K562 (cell line): ENCODE measurements around the gene APPL2. TPM values are rescaled to one million over a fixed set of nuclear protein-coding genes. Genes with fewer than 3 reads are reported as not detected.
"Not testable (repeated sequence)": the region's sequence is repeated elsewhere in the genome, so short reads cannot be mapped to it uniquely, and the experiment has no call there.

ENCODE experiments used
- ATAC-seq: fragments of 200-7000 bp; cut with Tn5 transposase; 3 replicates; pipeline ENCODE4 v1.9.1; 2020; ENCODE audit warnings: moderate library complexity
- BruUV-seq: library from RNA; stranded (reverse); fragments of 400-500 nt; replicated peaks from 2 replicates; lab custom pipeline; 2021; lab: Mats Ljungman, UMichigan
- CTCF ChIA-PET: fragments of 300-600 bp; formaldehyde crosslinking; extraction: SDS; loops from one replicate; lab custom pipeline; 2021; ENCODE audit warnings: low intra/inter-chr PET ratio; lab: Yijun Ruan, JAX
- POLR2A ChIA-PET: fragments of 300-600, 350-650 bp; sonication (Branson Sonifier 250); formaldehyde crosslinking; extraction: SDS; loops from one replicate; lab custom pipeline; 2021; ENCODE audit warnings: antibody characterized with exemption, inconsistent platforms; lab: Yijun Ruan, JAX
- DNase-seq, 4 experiments: peaks; one replicate each; pipeline versions ENCODE4 v3.0.0 to v3.0.0-alpha.2; 2011 to 2018; ENCODE audit warnings: low spot score in 3 of 4, mixed read lengths in 3 of 4; ENCODE audit errors: extremely low read depth in 1 of 4
- FAIRE-seq: peaks from 2 replicates; lab custom pipeline; 2011; peaks lifted over from hg19 to GRCh38; lab: Jason Lieb, UNC
- H2AFZ ChIP-seq: 2 replicates; pipeline ENCODE4 v1.6.0; 2011; ENCODE audit warnings: low read depth, low read length, control low read depth, inconsistent platforms
- H3K27ac ChIP-seq: fragments of 200-600 bp; 3 replicates; pipeline ENCODE4 v1.8.0; 2011; ENCODE audit warnings: low read depth, mild to moderate bottlenecking, control low read depth, inconsistent platforms, low read length, moderate library complexity, mixed read lengths; ENCODE audit errors: extremely low read depth
- H3K27me3 ChIP-seq, 2 experiments: fragments of 300-600 bp in 1 of 2; 2 replicates in 1 of 2; 3 replicates in 1 of 2; pipeline versions ENCODE4 v1.6.0 to v1.8.0; 2011; ENCODE audit warnings: inconsistent platforms in 2 of 2, low read length in 2 of 2, mild to moderate bottlenecking in 1 of 2, mixed read lengths in 1 of 2, moderate library complexity in 1 of 2; ENCODE audit not compliant: control insufficient read depth in 2 of 2, insufficient read depth in 2 of 2
- H3K36me3 ChIP-seq: fragments of 300-600 bp; 3 replicates; pipeline ENCODE4 v1.8.0; 2011; ENCODE audit warnings: mild to moderate bottlenecking, low read length, inconsistent platforms; ENCODE audit not compliant: control insufficient read depth, insufficient read depth
- H3K4me1 ChIP-seq, 2 experiments: fragments of 200-600 bp in 1 of 2; replicated peaks in 1 of 2; 2 replicates in 1 of 2; 3 replicates in 1 of 2; pipeline versions ENCODE4 v1.5.1 to v1.8.0; 2011; ENCODE audit warnings: inconsistent platforms in 2 of 2, low read length in 2 of 2, mild to moderate bottlenecking in 1 of 2, mixed read lengths in 1 of 2, moderate library complexity in 1 of 2; ENCODE audit not compliant: control insufficient read depth in 2 of 2, insufficient read depth in 2 of 2
- H3K4me2 ChIP-seq: 2 replicates; pipeline ENCODE4 v1.6.1; 2011; ENCODE audit warnings: low read length, control low read depth, inconsistent platforms, mixed read lengths; ENCODE audit not compliant: insufficient read depth
- H3K4me3 ChIP-seq: fragments of 200-600 bp; sonication (generic), shearing (Covaris generic); 2 replicates; pipeline ENCODE4 v1.5.1; 2016; ENCODE audit warnings: control low read depth, inconsistent platforms
- H3K79me2 ChIP-seq: fragments of 200-600 bp; 3 replicates; pipeline ENCODE4 v1.8.0; 2011; ENCODE audit warnings: low read length, inconsistent platforms; ENCODE audit not compliant: control insufficient read depth, insufficient read depth
- H3K9ac ChIP-seq, 2 experiments: 2 replicates each; pipeline versions ENCODE4 v1.6.0 to v1.6.1; 2011; ENCODE audit warnings: low read depth in 2 of 2, low read length in 2 of 2, control low read depth in 1 of 2, inconsistent platforms in 1 of 2, mild to moderate bottlenecking in 1 of 2, mixed read lengths in 1 of 2; ENCODE audit not compliant: insufficient read depth in 1 of 2
- H3K9me1 ChIP-seq: one replicate; pipeline ENCODE4 v1.6.0; 2011; ENCODE audit warnings: inconsistent platforms, mild to moderate bottlenecking, low read length, moderate library complexity; ENCODE audit not compliant: control insufficient read depth, insufficient read depth
- H3K9me3 ChIP-seq: replicated peaks from 2 replicates; pipeline ENCODE4 v1.5.1; 2011; ENCODE audit warnings: low read depth, low read length, inconsistent platforms; ENCODE audit not compliant: control insufficient read depth, insufficient read depth
- H4K20me1 ChIP-seq: replicated peaks from 2 replicates; pipeline ENCODE4 v1.6.1; 2011; ENCODE audit warnings: low read length, inconsistent platforms, mixed read lengths; ENCODE audit not compliant: control insufficient read depth, insufficient read depth
- C11orf30 ChIP-seq: fragments of 450-650 bp; IDR thresholded peaks from 2 replicates; pipeline ENCODE4 v1.6.1; 2016; ENCODE audit warnings: low read depth, mild to moderate bottlenecking
- CEBPB ChIP-seq: fragments of 450-650 bp; IDR thresholded peaks from 2 replicates; pipeline ENCODE4 v1.6.1; 2016; ENCODE audit warnings: missing genetic modification characterization, missing compliant biosample characterization
- DIDO1 ChIP-seq: fragments of 450-650 bp; IDR thresholded peaks from 2 replicates; pipeline ENCODE4 v1.6.1; 2016; ENCODE audit warnings: low read depth, missing biosample characterization, missing genetic modification characterization
- MAFF ChIP-seq: IDR thresholded peaks from 2 replicates; pipeline ENCODE4 v1.6.1; 2012; ENCODE audit warnings: low read length, improper control_type of control experiment
- MAFG ChIP-seq: fragments of 450-650 bp; conservative IDR thresholded peaks from 2 replicates; pipeline ENCODE4 v1.6.1; 2016; ENCODE audit warnings: missing genetic modification characterization, missing compliant biosample characterization
- MCM2 ChIP-seq: fragments of 450-650 bp; IDR thresholded peaks from 2 replicates; pipeline ENCODE4 v1.6.1; 2017; ENCODE audit warnings: low read depth, mild to moderate bottlenecking
- NFE2 ChIP-seq: IDR thresholded peaks from 2 replicates; pipeline ENCODE4 v1.6.1; 2014; ENCODE audit warnings: antibody characterized with exemption, low read depth
- NFE2L1 ChIP-seq: fragments of 450-650 bp; IDR thresholded peaks from 2 replicates; pipeline ENCODE4 v1.6.1; 2016; ENCODE audit warnings: missing genetic modification characterization, low read depth, mild to moderate bottlenecking, missing compliant biosample characterization, moderate library complexity, borderline replicate concordance
- ZNF316 ChIP-seq: fragments of 450-650 bp; IDR thresholded peaks from 2 replicates; pipeline ENCODE4 v1.6.1; 2016
- ZNF41 ChIP-seq: fragments of 250-450 bp; sonication (Bioruptor Pico); conservative IDR thresholded peaks from 2 replicates; pipeline ENCODE4 v1.4.0; 2020; ENCODE audit warnings: mild to moderate bottlenecking
- WGBS: fragments of 100-300 bp; shearing (Covaris generic); methylation state at CpG from one replicate; pipeline ENCODE4 v1.1.6; 2016; ENCODE audit warnings: low coverage, mixed read lengths; ENCODE audit not compliant: insufficient coverage; ENCODE audit errors: missing lambda C conversion rate; 5-methylcytosine and 5-hydroxymethylcytosine counted together
- in situ Hi-C: fragments of 300-500 bp; cut with MboI; formaldehyde crosslinking; loops from 4 replicates; pipeline ENCODE4 v1.15.0; 2018; ENCODE audit warnings: inconsistent platforms, mixed read lengths
- intact Hi-C: fragments of 100-400 bp; cut with micrococcal nuclease; formaldehyde crosslinking; loops from 2 replicates; pipeline ENCODE4 v1.14.2; 2022
- polyA plus RNA-seq, 8 experiments: library from polyadenylated mRNA; depleted of rRNA in 4 of 8; stranded (reverse) in 5 of 8; unstranded in 3 of 8; fragments of >200 nt; fragmentation: Nextera tagmentation in 2 of 8; fragmentation: Illumina TruSeq in 1 of 8; extraction: Ambion mirVana in 2 of 8; extraction: Trizol in 1 of 8; gene quantifications; 2 replicates each; pipeline versions ENCODE4 v1.2.1 to v1.2.3, GENCODE V29; 2011 to 2014; ENCODE audit warnings: inconsistent platforms in 1 of 8, missing spikeins in 1 of 8
- total RNA-seq, 7 experiments: library from RNA; depleted of rRNA in 6 of 7; stranded (reverse); fragments of >200 nt in 6 of 7; fragmentation: Illumina TruSeq in 2 of 7; extraction: Trizol in 2 of 7; gene quantifications; 2 replicates each; pipeline versions ENCODE4 v1.2.1 to v1.2.3, GENCODE V29; 2011 to 2021; ENCODE audit warnings: low replicate concordance in 1 of 7
- TF ChIP-seq, protein P1 (sequence below): fragments of 200-800 bp; sonication (Bioruptor generic); IDR thresholded peaks from 2 replicates; pipeline ENCODE4 v1.6.1; 2017; ENCODE audit warnings: missing genetic modification characterization, missing compliant biosample characterization

APPL2 gene
- total and polyA plus RNA-seq, 9 of the 15 experiments (the other 6 are each of a cell fraction or from before 2014, with no cell fraction given), result 2.1 to 14.4 (median 8.2) TPM

- no peak for TF ChIP-seq DIDO1 (tag)
Observed at GRCh38 chr12:105190530-105190929, 45.4 kb downstream of the APPL2 start (continued).

DNA sequence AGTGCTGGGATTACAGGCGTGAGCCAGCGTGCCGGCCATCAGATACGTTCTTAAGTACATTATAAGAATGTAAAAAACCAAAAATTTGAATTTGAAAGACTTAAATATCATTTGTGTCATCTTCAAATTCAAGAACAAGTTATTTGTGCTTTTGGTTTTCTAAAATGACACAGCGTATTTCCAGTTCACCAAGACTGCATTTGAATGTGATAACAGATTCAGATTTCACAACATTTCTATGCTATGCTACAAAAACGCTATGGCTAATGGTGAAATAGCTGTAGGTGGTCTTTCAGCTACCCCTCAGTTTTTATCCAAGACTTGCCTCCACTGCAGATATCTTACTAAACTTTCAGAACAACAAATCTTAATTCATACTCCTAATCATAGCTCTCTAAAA, 46.7 kb downstream of the APPL2 start:
- Histone ChIP-seq H3K27ac (no peak overlapping the region), H2AFZ (no peak overlapping the region), H4K20me1 (no peaks in the 10 kb centered on the region), H3K36me3 (peaks cover 30% of the 10 kb centered on the region), H3K9ac (no peak overlapping the region), H3K4me3 (no peak overlapping the region), H3K9me1 (no peaks in the 10 kb centered on the region), H3K4me1 (no peaks in the 10 kb centered on the region), H3K9me3 (no peaks in the 10 kb centered on the region), H3K4me2 (no peak overlapping the region), H3K27me3 (no peaks in the 10 kb centered on the region), H3K79me2 (no peaks in the 10 kb centered on the region)
- intact Hi-C loops (no loop called here), in situ Hi-C loops (no loop called here)
- TF ChIP-seq NFE2L1 (tag) (peak; percentile 54; the same call in 1 of the 2 replicates), ZNF41 (CRISPR knock-in tag) (no peak), C11orf30 (peak; percentile 47), MAFF (peak; percentile 22; the same call in 1 of the 2 replicates), NFE2 (peak; percentile 63), ZNF316 (peak; percentile 69), MAFG (tag) (peak; percentile 75), CEBPB (tag) (peak; percentile 62), MCM2 (no peak)
- TF ChIP-seq, protein P1, sequence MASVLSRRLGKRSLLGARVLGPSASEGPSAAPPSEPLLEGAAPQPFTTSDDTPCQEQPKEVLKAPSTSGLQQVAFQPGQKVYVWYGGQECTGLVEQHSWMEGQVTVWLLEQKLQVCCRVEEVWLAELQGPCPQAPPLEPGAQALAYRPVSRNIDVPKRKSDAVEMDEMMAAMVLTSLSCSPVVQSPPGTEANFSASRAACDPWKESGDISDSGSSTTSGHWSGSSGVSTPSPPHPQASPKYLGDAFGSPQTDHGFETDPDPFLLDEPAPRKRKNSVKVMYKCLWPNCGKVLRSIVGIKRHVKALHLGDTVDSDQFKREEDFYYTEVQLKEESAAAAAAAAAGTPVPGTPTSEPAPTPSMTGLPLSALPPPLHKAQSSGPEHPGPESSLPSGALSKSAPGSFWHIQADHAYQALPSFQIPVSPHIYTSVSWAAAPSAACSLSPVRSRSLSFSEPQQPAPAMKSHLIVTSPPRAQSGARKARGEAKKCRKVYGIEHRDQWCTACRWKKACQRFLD (CRISPR knock-in tag), result no peak
- DNase-seq (no peak), FAIRE-seq (no peak), ATAC-seq (no peak)
- BruUV-seq, result no TSS peak
- CTCF ChIA-PET, result no interaction called here
- POLR2A ChIA-PET, result interaction anchor here (1.0 to 1.1 kb wide), 2 partner anchors 44 to 47 kb away, joined by 3 read pairs; partner anchors contain the start of gene APPL2
- WGBS, result 52% methylated on average over 6 of the region's 6 CpGs

GRCh38 chr12:105183976-105184375, 52.0 kb downstream of the APPL2 start:
- intact Hi-C loops, result not testable (repeated sequence)

More at GRCh38 chr12:105183976-105184375, 52.0 kb downstream of the APPL2 start:
- FAIRE-seq, H3K9ac ChIP-seq, ATAC-seq, DNase-seq, in situ Hi-C loops, H3K79me2 ChIP-seq, H3K27ac ChIP-seq, H4K20me1 ChIP-seq, POLR2A ChIA-PET, H2AFZ ChIP-seq, H3K9me1 ChIP-seq, H3K27me3 ChIP-seq, BruUV-seq, H3K9me3 ChIP-seq, H3K4me3 ChIP-seq, H3K4me2 ChIP-seq, CTCF ChIA-PET, H3K4me1 ChIP-seq: not testable (repeated sequence)
- H3K36me3 ChIP-seq, result peaks cover 26% of the 10 kb centered on the region; the same call in 2 of the 3 replicates
- whole genome bisulfite sequencing, result 92% methylated on average over 5 of the region's 5 CpGs
